K562 (cell line): Measurements from ENCODE around the gene NUDT21. TPM values are rescaled to one million over a fixed set of nuclear protein-coding genes. Genes with fewer than 3 reads are reported as not detected.

ENCODE experiments used
- ATAC-seq: fragments of 200-7000 bp; cut with Tn5 transposase; 3 replicates; pipeline ENCODE4 v1.9.1; 2020; ENCODE audit warnings: moderate library complexity
- BruUV-seq: library from RNA; stranded (reverse); fragments of 400-500 nt; replicated peaks from 2 replicates; lab custom pipeline; 2021; lab: Mats Ljungman, UMichigan
- CTCF ChIA-PET: fragments of 300-600 bp; formaldehyde crosslinking; extraction: SDS; loops from one replicate; lab custom pipeline; 2021; ENCODE audit warnings: low intra/inter-chr PET ratio; lab: Yijun Ruan, JAX
- POLR2A ChIA-PET: fragments of 300-600, 350-650 bp; sonication (Branson Sonifier 250); formaldehyde crosslinking; extraction: SDS; loops from one replicate; lab custom pipeline; 2021; ENCODE audit warnings: antibody characterized with exemption, inconsistent platforms; lab: Yijun Ruan, JAX
- DNase-seq, 4 experiments: peaks; one replicate each; pipeline versions ENCODE4 v3.0.0 to v3.0.0-alpha.2; 2011 to 2018; ENCODE audit warnings: low spot score in 3 of 4, mixed read lengths in 3 of 4; ENCODE audit errors: extremely low read depth in 1 of 4
- FAIRE-seq: peaks from 2 replicates; lab custom pipeline; 2011; peaks lifted over from hg19 to GRCh38; lab: Jason Lieb, UNC
- H2AFZ ChIP-seq: 2 replicates; pipeline ENCODE4 v1.6.0; 2011; ENCODE audit warnings: low read depth, low read length, control low read depth, inconsistent platforms
- H3K27ac ChIP-seq: fragments of 200-600 bp; 3 replicates; pipeline ENCODE4 v1.8.0; 2011; ENCODE audit warnings: low read depth, mild to moderate bottlenecking, control low read depth, inconsistent platforms, low read length, moderate library complexity, mixed read lengths; ENCODE audit errors: extremely low read depth
- H3K27me3 ChIP-seq, 2 experiments: fragments of 300-600 bp in 1 of 2; 2 replicates in 1 of 2; 3 replicates in 1 of 2; pipeline versions ENCODE4 v1.6.0 to v1.8.0; 2011; ENCODE audit warnings: inconsistent platforms in 2 of 2, low read length in 2 of 2, mild to moderate bottlenecking in 1 of 2, mixed read lengths in 1 of 2, moderate library complexity in 1 of 2; ENCODE audit not compliant: control insufficient read depth in 2 of 2, insufficient read depth in 2 of 2
- H3K36me3 ChIP-seq: fragments of 300-600 bp; 3 replicates; pipeline ENCODE4 v1.8.0; 2011; ENCODE audit warnings: mild to moderate bottlenecking, low read length, inconsistent platforms; ENCODE audit not compliant: control insufficient read depth, insufficient read depth
- H3K4me1 ChIP-seq, 2 experiments: fragments of 200-600 bp in 1 of 2; replicated peaks in 1 of 2; 2 replicates in 1 of 2; 3 replicates in 1 of 2; pipeline versions ENCODE4 v1.5.1 to v1.8.0; 2011; ENCODE audit warnings: inconsistent platforms in 2 of 2, low read length in 2 of 2, mild to moderate bottlenecking in 1 of 2, mixed read lengths in 1 of 2, moderate library complexity in 1 of 2; ENCODE audit not compliant: control insufficient read depth in 2 of 2, insufficient read depth in 2 of 2
- H3K4me2 ChIP-seq: 2 replicates; pipeline ENCODE4 v1.6.1; 2011; ENCODE audit warnings: low read length, control low read depth, inconsistent platforms, mixed read lengths; ENCODE audit not compliant: insufficient read depth
- H3K4me3 ChIP-seq: fragments of 200-600 bp; sonication (generic), shearing (Covaris generic); 2 replicates; pipeline ENCODE4 v1.5.1; 2016; ENCODE audit warnings: control low read depth, inconsistent platforms
- H3K79me2 ChIP-seq: fragments of 200-600 bp; 3 replicates; pipeline ENCODE4 v1.8.0; 2011; ENCODE audit warnings: low read length, inconsistent platforms; ENCODE audit not compliant: control insufficient read depth, insufficient read depth
- H3K9ac ChIP-seq, 2 experiments: 2 replicates each; pipeline versions ENCODE4 v1.6.0 to v1.6.1; 2011; ENCODE audit warnings: low read depth in 2 of 2, low read length in 2 of 2, control low read depth in 1 of 2, inconsistent platforms in 1 of 2, mild to moderate bottlenecking in 1 of 2, mixed read lengths in 1 of 2; ENCODE audit not compliant: insufficient read depth in 1 of 2
- H3K9me1 ChIP-seq: one replicate; pipeline ENCODE4 v1.6.0; 2011; ENCODE audit warnings: inconsistent platforms, mild to moderate bottlenecking, low read length, moderate library complexity; ENCODE audit not compliant: control insufficient read depth, insufficient read depth
- H3K9me3 ChIP-seq: replicated peaks from 2 replicates; pipeline ENCODE4 v1.5.1; 2011; ENCODE audit warnings: low read depth, low read length, inconsistent platforms; ENCODE audit not compliant: control insufficient read depth, insufficient read depth
- H4K20me1 ChIP-seq: replicated peaks from 2 replicates; pipeline ENCODE4 v1.6.1; 2011; ENCODE audit warnings: low read length, inconsistent platforms, mixed read lengths; ENCODE audit not compliant: control insufficient read depth, insufficient read depth
- ESRRB ChIP-seq: fragments of 250-450 bp; sonication (Bioruptor Pico); IDR thresholded peaks from 2 replicates; pipeline ENCODE4 v1.5.0; 2020; ENCODE audit warnings: mild to moderate bottlenecking, moderate library complexity, borderline replicate concordance
- MITF ChIP-seq: IDR thresholded peaks from 2 replicates; pipeline ENCODE4 v1.6.1; 2014; ENCODE audit warnings: antibody characterized with exemption
- MTA1 ChIP-seq: fragments of 450-650 bp; IDR thresholded peaks from 2 replicates; pipeline ENCODE4 v1.6.1; 2017; ENCODE audit warnings: borderline replicate concordance
- MYNN ChIP-seq, 2 experiments: sonication (generic); formaldehyde crosslinking in 1 of 2; IDR thresholded peaks; 2 replicates each; pipeline versions ENCODE4 v1.5.0 to v1.6.1; 2016 to 2020; ENCODE audit warnings: antibody characterized with exemption in 1 of 2, missing genetic modification reagents in 1 of 2
- PKNOX1 ChIP-seq: fragments of 450-650 bp; IDR thresholded peaks from 2 replicates; pipeline ENCODE4 v1.6.1; 2016
- RFX1 ChIP-seq: fragments of 450-650 bp; IDR thresholded peaks from 2 replicates; pipeline ENCODE4 v1.6.1; 2016; ENCODE audit warnings: mild to moderate bottlenecking, moderate library complexity
- SNAPC5 ChIP-seq: fragments of 250-450 bp; sonication (Bioruptor Pico); IDR thresholded peaks from 2 replicates; pipeline ENCODE4 v1.8.0; 2021; ENCODE audit warnings: moderate library complexity, mild to moderate bottlenecking, inconsistent platforms
- TFAM ChIP-seq: fragments of 250-450 bp; sonication (Bioruptor Pico); conservative IDR thresholded peaks from 2 replicates; pipeline ENCODE4 v1.5.0; 2021; ENCODE audit warnings: mild to moderate bottlenecking, moderate library complexity
- USF1 ChIP-seq: sonication (generic); formaldehyde crosslinking; IDR thresholded peaks from 2 replicates; pipeline ENCODE4 v1.9.0; 2022; ENCODE audit warnings: mild to moderate bottlenecking, missing genetic modification reagents
- ZNF740 ChIP-seq, 3 experiments: fragments of 200-800 bp in 1 of 3; sonication (Bioruptor generic) in 1 of 3; sonication (generic) in 1 of 3; formaldehyde crosslinking in 1 of 3; IDR thresholded peaks; 2 replicates each; pipeline versions ENCODE4 v1.6.1 to v1.8.0; 2016 to 2022; ENCODE audit warnings: mild to moderate bottlenecking in 2 of 3, missing compliant biosample characterization in 2 of 3, missing genetic modification characterization in 2 of 3, missing genetic modification reagents in 1 of 3
- ZNF75A ChIP-seq: fragments of 450-650 bp; formaldehyde crosslinking; IDR thresholded peaks from 2 replicates; pipeline ENCODE4 v1.4.0; 2020; ENCODE audit warnings: mild to moderate bottlenecking
- WGBS: fragments of 100-300 bp; shearing (Covaris generic); methylation state at CpG from one replicate; pipeline ENCODE4 v1.1.6; 2016; ENCODE audit warnings: low coverage, mixed read lengths; ENCODE audit not compliant: insufficient coverage; ENCODE audit errors: missing lambda C conversion rate; 5-methylcytosine and 5-hydroxymethylcytosine counted together
- in situ Hi-C: fragments of 300-500 bp; cut with MboI; formaldehyde crosslinking; loops from 4 replicates; pipeline ENCODE4 v1.15.0; 2018; ENCODE audit warnings: inconsistent platforms, mixed read lengths
- intact Hi-C: fragments of 100-400 bp; cut with micrococcal nuclease; formaldehyde crosslinking; loops from 2 replicates; pipeline ENCODE4 v1.14.2; 2022
- polyA plus RNA-seq, 8 experiments: library from polyadenylated mRNA; depleted of rRNA in 4 of 8; stranded (reverse) in 5 of 8; unstranded in 3 of 8; fragments of >200 nt; fragmentation: Nextera tagmentation in 2 of 8; fragmentation: Illumina TruSeq in 1 of 8; extraction: Ambion mirVana in 2 of 8; extraction: Trizol in 1 of 8; gene quantifications; 2 replicates each; pipeline versions ENCODE4 v1.2.1 to v1.2.3, GENCODE V29; 2011 to 2014; ENCODE audit warnings: inconsistent platforms in 1 of 8, missing spikeins in 1 of 8
- total RNA-seq, 7 experiments: library from RNA; depleted of rRNA in 6 of 7; stranded (reverse); fragments of >200 nt in 6 of 7; fragmentation: Illumina TruSeq in 2 of 7; extraction: Trizol in 2 of 7; gene quantifications; 2 replicates each; pipeline versions ENCODE4 v1.2.1 to v1.2.3, GENCODE V29; 2011 to 2021; ENCODE audit warnings: low replicate concordance in 1 of 7

The NUDT21 gene
- total and polyA plus RNA-seq, 9 of the 15 experiments (the other 6 are each of a cell fraction or from before 2014, with no cell fraction given), result 62.4 to 218 (median 121) TPM

- BruUV-seq, result TSS peak; percentile 7
- Histone ChIP-seq H3K4me1 (no peaks in the 10 kb centered on the region), H3K9ac (no peak overlapping the region), H3K27ac (no peak overlapping the region), H4K20me1 (no peaks in the 10 kb centered on the region), H3K4me2 (no peak overlapping the region), H3K9me1 (no peaks in the 10 kb centered on the region), H3K4me3 (no peak overlapping the region), H3K27me3 (no peaks in the 10 kb centered on the region), H3K9me3 (no peaks in the 10 kb centered on the region), H3K36me3 (peaks cover 55% of the 10 kb centered on the region), H2AFZ (no peak overlapping the region), H3K79me2 (peaks cover 7% of the 10 kb centered on the region; the same call in 2 of the 3 replicates)
- in situ Hi-C loops, result no loop called here
- DNase-seq (no peak), FAIRE-seq (no peak), ATAC-seq (no peak)
- intact Hi-C loops, result no loop called here
- WGBS, result 89% methylated on average over 2 of the region's 2 CpGs
- CTCF ChIA-PET, result no interaction called here
- POLR2A ChIA-PET, result interaction anchor here (1.0 to 2.4 kb wide), 6 partner anchors 10 to 22 kb away, joined by 3 to 13 read pairs (median 4); no protein-coding TSS in a partner anchor
- no peak for TF ChIP-seq SNAPC5 (CRISPR knock-in tag)
- no peak for TF ChIP-seq ESRRB (CRISPR knock-in tag)
- TF ChIP-seq MTA1, result no peak
- no peak for TF ChIP-seq MYNN (IDR thresholded peaks at IDR 0.05)
- no peak for TF ChIP-seq MYNN (CRISPR knock-in tag; IDR thresholded peaks at IDR 0.05)
- TF ChIP-seq MITF, result no peak
- no peak for TF ChIP-seq TFAM (CRISPR knock-in tag)
- TF ChIP-seq PKNOX1, result no peak
- TF ChIP-seq ZNF740 (CRISPR knock-in tag; IDR thresholded peaks at IDR 0.05), result no peak
- no peak for TF ChIP-seq ZNF740 (tag; IDR thresholded peaks at IDR 0.05)
- TF ChIP-seq USF1 (CRISPR knock-in tag), result no peak
- TF ChIP-seq RFX1, result no peak
- no peak for TF ChIP-seq ZNF75A
Measured at GRCh38 chr16:56399486-56399885, 51.6 kb downstream of the NUDT21 start.
